Measurements from ENCODE around the gene CTSA.

GRCh38 chr20:45863543-45864470 is 27.3 kb upstream of the CTSA start:
- no peak for TF ChIP-seq EZH2 (IDR thresholded peaks at IDR 0.05; ENCODE audit: insufficient read depth, low read length)
- TF ChIP-seq, protein P1, sequence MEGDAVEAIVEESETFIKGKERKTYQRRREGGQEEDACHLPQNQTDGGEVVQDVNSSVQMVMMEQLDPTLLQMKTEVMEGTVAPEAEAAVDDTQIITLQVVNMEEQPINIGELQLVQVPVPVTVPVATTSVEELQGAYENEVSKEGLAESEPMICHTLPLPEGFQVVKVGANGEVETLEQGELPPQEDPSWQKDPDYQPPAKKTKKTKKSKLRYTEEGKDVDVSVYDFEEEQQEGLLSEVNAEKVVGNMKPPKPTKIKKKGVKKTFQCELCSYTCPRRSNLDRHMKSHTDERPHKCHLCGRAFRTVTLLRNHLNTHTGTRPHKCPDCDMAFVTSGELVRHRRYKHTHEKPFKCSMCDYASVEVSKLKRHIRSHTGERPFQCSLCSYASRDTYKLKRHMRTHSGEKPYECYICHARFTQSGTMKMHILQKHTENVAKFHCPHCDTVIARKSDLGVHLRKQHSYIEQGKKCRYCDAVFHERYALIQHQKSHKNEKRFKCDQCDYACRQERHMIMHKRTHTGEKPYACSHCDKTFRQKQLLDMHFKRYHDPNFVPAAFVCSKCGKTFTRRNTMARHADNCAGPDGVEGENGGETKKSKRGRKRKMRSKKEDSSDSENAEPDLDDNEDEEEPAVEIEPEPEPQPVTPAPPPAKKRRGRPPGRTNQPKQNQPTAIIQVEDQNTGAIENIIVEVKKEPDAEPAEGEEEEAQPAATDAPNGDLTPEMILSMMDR (IDR thresholded peaks at IDR 0.05; ENCODE audit: insufficient read depth, low read depth, low read length): no peak

All from astrocyte (in vitro differentiated cells and primary cell).